KBM-7 (cell line): ENCODE results near the gene DLG2.
"Not testable (repeated sequence)": the region's sequence is repeated elsewhere in the genome, so short reads cannot be mapped to it uniquely, and the experiment has no call there.

Source experiments
- DNase-seq: peaks from one replicate; pipeline ENCODE4 v3.0.0-alpha.2; 2015
- in situ Hi-C: fragments of 300-500 bp; cut with MboI; formaldehyde crosslinking; loops from 2 replicates; pipeline ENCODE4 v1.14.3; 2020; ENCODE audit warnings: low sequenced_read_pairs, low pct_unique_long_range_greater_than_20kb, mixed read lengths

The DLG2 gene

DNA sequence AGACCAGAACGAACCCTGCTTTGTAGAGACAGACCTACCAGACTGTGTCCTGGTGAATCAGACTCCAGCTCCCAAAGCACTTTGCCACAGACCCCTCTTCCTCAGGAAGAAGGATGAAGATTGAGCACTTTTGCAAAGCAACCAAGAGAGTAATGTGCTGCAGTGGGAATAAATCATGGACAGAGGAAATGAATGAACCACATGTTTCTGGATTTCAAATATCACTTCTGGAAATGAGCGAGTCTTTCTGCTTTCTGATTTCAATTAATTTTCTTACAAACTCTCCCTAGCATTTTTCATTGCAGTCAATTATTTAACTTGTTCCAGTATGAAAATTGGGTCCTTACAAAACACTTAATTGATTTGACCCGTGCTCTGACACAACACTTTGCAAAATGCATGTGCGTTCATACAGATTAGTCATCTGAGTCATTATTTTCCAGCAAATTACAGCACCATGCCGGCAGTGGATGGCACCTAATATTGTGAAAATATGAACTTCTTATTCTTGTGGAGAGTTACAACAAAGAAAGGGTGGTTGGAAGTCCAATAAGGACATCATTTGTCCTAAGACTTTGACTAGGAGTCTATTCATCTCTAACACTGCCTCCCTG lies 2025.1 kb downstream of the DLG2 start:
- in situ Hi-C loops = no loop called here

GRCh38 chr11:83601201-83601913 lies 2025.8 kb downstream of the DLG2 start:
- in situ Hi-C loops = no loop called here
- DNase-seq = no peak

More for the DNA sequence above, 2025.1 kb downstream of the DLG2 start:
- no peak for DNase-seq

GRCh38 chr11:83600661-83601060 lies 2026.5 kb downstream of the DLG2 start:
- in situ Hi-C loops = no loop called here
- DNase-seq = no peak

DNA sequence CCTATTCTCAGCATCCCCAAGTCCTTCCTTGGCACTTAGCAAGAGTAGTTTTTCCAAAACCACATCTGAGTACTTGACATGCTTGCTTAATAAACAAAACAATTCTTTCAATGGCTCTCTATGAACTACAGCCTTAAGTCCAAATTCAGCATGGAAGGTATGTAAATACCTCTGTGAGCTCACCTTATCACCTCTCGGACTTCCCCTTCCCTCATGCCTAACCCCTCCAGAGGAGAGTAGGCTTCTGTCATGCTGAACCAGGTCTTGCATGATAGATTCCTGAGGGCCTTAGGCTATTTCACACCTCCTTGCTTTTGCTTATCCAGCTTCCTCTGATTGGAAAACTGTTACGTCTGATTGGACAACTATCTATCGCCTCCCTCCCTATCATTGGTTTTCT lies 2028.1 kb downstream of the DLG2 start:
- DNase-seq = no peak
- in situ Hi-C loops = no loop called here

GRCh38 chr11:83587797-83588196 lies 2039.3 kb downstream of the DLG2 start:
- in situ Hi-C loops, DNase-seq: not testable (repeated sequence)

DNA sequence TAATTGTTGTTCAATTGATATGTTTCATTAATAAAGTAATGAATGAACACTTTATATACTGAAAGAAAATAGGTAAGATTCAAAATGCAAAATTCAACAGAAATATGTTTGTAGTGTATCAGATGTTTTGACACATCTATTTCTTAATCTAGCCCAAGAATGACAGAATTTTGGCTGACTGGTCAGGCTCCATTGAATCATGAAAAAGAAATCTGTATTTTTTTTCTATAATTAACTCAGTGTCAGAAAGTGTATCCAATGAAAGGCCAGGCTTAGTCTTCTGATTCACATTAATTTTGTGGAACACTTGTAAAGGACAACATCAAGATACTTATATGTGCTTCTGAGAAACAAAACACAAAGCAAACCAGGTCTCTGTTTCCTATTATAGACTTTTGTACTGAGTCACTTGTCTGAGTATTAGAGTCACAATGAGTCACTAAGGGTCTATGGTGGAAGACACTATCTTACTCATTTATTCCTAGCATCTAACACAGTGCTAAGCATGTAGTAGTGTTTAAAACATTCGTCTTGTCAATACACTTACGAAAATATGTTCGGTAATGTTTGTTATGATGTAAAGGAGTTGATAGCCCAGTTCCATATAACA lies 2043.3 kb downstream of the DLG2 start:
- in situ Hi-C loops = no loop called here
- DNase-seq = no peak

- in situ Hi-C loops = no loop called here
- no peak for DNase-seq
Observed at GRCh38 chr11:83574519-83574918, 2052.6 kb downstream of the DLG2 start.

GRCh38 chr11:83572581-83573496 lies 2054.3 kb downstream of the DLG2 start:
- DNase-seq = no peak
- in situ Hi-C loops = no loop called here

GRCh38 chr11:83571302-83571701 lies 2055.8 kb downstream of the DLG2 start:
- in situ Hi-C loops = no loop called here
- no peak for DNase-seq

GRCh38 chr11:83569134-83569805 lies 2057.9 kb downstream of the DLG2 start:
- in situ Hi-C loops = no loop called here
- no peak for DNase-seq

DNA sequence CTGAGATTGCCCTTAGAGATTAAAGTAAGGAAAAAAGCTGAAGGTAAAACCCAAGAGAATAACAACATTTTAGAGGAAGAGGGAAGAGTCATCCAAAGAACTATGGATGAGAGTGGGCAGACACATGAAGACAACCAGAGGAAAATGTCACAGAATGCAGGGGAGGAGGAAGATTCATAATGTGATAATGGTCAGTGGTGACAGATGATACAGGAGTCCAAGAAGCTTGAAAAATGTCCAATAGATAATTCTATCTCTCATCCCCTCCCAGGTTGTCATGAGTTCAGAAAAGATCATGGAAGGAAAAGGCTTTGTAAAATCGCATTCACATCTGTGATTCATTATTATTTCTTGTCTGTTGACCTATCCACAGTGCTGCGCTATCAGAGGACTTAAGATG lies 2058.6 kb downstream of the DLG2 start:
- in situ Hi-C loops = no loop called here
- DNase-seq = no peak

DNA sequence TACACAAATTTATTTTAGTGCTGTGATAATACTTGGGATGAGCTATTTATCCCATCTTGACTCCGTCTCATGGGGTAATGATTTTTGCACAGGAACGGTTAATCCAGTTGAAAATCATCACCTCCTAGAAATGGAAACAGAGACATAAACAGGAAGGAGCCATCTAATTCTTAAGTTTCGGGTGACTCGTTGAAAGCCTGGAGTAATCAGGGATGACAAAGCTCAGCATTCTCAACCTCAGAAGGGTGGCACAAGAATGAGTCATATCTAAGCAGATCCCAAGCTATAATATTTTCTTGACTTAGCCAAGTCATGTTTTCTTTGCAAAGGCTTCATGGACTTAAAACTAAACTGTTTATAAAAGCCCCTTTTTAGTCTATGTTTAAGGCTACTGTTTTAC lies 2060.2 kb downstream of the DLG2 start:
- DNase-seq = no peak
- in situ Hi-C loops = no loop called here

DNA sequence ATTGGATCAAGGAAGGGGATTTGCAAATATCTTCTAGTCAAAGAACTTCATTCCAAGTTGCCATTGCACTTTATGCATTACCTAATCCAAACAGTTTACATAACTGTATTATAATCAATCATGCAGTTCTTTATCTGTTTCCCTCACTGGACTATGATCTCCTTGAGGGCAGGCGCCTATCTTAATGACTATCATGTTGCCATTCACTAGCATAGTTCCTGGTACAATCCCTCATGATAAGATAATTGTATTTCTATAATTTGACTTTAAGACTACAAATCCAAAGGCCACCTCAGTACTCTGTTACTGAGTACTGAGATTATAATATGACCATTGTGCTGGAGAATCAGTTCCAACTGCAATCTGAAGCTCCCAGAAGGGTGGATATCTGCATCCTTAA lies 2062.3 kb downstream of the DLG2 start:
- DNase-seq = no peak
- in situ Hi-C loops = no loop called here

DNA sequence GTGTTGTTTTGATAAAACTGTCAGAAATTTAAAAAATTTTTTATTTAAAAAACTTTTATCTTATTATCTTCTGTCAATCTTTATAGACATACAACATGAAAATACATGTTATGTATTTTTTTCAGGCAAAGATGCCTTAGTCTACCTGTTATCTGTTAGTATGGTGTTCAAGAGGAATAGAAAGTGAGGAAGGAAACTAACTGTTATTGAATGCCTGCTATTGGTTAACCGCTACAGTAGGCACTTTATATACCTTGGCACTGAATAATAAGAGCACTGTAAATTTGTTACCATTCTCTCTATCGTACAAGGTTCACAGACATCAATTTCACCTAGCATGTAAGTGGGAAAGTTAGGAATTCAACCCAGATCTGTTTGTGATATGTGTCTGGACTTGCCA lies 2068.9 kb downstream of the DLG2 start:
- no peak for DNase-seq
- in situ Hi-C loops = no loop called here

- in situ Hi-C loops = no loop called here
- no peak for DNase-seq
Observed at GRCh38 chr11:83557653-83558052, 2069.5 kb downstream of the DLG2 start.

DNA sequence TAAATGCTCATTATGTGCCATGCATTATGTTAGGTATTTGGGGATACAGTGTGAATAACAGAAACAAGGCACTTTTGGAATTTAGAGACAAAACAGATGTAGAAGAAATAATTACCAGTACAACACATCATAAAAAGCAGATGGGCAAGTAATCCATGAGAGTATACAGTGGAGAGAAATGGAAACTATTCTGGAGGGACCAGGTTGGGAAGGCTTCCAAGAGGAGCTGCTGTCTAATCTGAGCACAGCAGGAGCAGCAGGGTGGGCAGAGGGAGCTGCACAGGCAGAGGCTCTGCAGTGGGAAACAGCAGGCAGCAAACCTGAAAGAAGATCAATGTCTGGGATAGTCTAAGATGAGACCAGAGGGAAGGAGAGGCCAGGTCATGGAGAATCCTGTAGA lies 2072.3 kb downstream of the DLG2 start:
- no peak for DNase-seq
- in situ Hi-C loops = no loop called here

DNA sequence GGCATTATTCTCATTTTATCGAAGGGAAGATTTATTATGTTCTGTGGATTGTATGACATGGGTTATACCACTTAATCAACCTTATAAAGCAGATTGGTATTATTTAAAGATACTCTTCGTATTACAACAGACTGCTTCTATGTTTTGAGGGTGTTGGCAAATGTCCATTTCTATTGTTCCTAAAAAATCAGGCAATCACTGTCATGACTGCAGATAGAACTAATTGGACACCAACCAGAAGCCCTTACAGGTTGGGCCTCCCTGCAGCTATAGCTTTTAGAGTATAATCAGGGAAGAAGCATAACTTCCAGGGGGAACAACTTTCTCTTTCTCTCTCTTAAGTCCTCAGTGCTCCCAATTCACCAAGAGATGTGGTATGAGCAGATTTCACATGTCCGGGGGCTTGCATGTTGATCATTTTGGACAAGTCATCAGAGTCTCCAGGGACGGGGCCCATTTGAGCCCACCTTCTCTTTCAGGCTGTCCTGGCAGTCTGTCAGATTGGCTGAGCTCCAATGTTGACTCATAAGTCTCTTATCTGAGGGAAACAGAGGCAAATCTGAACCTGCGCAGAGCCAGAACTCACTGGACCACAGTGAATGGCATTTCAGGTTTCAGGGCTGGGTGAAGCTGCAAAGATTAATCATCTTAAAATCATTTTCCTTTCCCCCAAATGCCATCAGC lies 2077.0 kb downstream of the DLG2 start:
- in situ Hi-C loops = no loop called here
- no peak for DNase-seq

- no peak for DNase-seq
- in situ Hi-C loops = no loop called here
Observed at GRCh38 chr11:83546368-83546767, 2080.8 kb downstream of the DLG2 start.
